Measurements from ENCODE around the gene TLR5.
A peak's percentile ranks its signal among the peaks of the same experiment; 100 is the strongest.

TLR5 gene

GRCh38 chr1:223142269-223142668 lies 779 bp downstream of the TLR5 start:
- no peak overlapping the region for H3K4me3 ChIP-seq (ENCODE audit: low read depth, low read length)
- DNase-seq (ENCODE audit: low read depth), result no peak
- no peak for TF ChIP-seq CTCF (IDR thresholded peaks at IDR 0.05; ENCODE audit: insufficient read depth, low read depth, low read length, missing control alignments)

GRCh38 chr1:223140611-223141405 lies 2.2 kb downstream of the TLR5 start:
- H3K4me3 ChIP-seq (ENCODE audit: low read depth, low read length), result no peak overlapping the region
- DNase-seq (ENCODE audit: low read depth), result no peak
- no peak for TF ChIP-seq CTCF (IDR thresholded peaks at IDR 0.05; ENCODE audit: insufficient read depth, low read depth, low read length, missing control alignments)

GRCh38 chr1:223137455-223138085 lies 5.5 kb downstream of the TLR5 start:
- DNase-seq (ENCODE audit: low read depth), result no peak
- TF ChIP-seq CTCF (IDR thresholded peaks at IDR 0.05; ENCODE audit: insufficient read depth, low read depth, low read length, missing control alignments), result no peak
- H3K4me3 ChIP-seq (ENCODE audit: low read depth, low read length), result no peak overlapping the region

GRCh38 chr1:223136086-223136485 lies 7.0 kb downstream of the TLR5 start:
- TF ChIP-seq CTCF (IDR thresholded peaks at IDR 0.05; ENCODE audit: insufficient read depth, low read depth, low read length, missing control alignments), result no peak

GRCh38 chr1:223135176-223135942 lies 7.7 kb downstream of the TLR5 start:
- no peak for TF ChIP-seq CTCF (IDR thresholded peaks at IDR 0.05; ENCODE audit: insufficient read depth, low read depth, low read length, missing control alignments)
- H3K4me3 ChIP-seq (ENCODE audit: low read depth, low read length), result no peak overlapping the region
- no peak for DNase-seq (ENCODE audit: low read depth)

More at GRCh38 chr1:223136086-223136485, 7.0 kb downstream of the TLR5 start:
- no peak for DNase-seq (ENCODE audit: low read depth)
- H3K4me3 ChIP-seq (ENCODE audit: low read depth, low read length), result no peak overlapping the region

GRCh38 chr1:223133824-223134435 lies 9.1 kb downstream of the TLR5 start:
- no peak overlapping the region for H3K4me3 ChIP-seq (ENCODE audit: low read depth, low read length)
- TF ChIP-seq CTCF (IDR thresholded peaks at IDR 0.05; ENCODE audit: insufficient read depth, low read depth, low read length, missing control alignments), result peak; percentile 89
- DNase-seq (ENCODE audit: low read depth), result peak; percentile 75
